Stimulated activated CD8-positive, alpha-beta memory T cell treated with anti-CD3 and anti-CD28 coated beads, Interleukin-7, amount 100 ng/mL, for 1 hour (primary cell): Measurements from ENCODE around the gene NMNAT3.

Source experiments
- DNase-seq, 2 donors: peaks; one replicate each; pipeline ENCODE4 v3.0.0-alpha.2; 2020; ENCODE audit warnings: low read depth in 2 of 2

The NMNAT3 gene

DNA sequence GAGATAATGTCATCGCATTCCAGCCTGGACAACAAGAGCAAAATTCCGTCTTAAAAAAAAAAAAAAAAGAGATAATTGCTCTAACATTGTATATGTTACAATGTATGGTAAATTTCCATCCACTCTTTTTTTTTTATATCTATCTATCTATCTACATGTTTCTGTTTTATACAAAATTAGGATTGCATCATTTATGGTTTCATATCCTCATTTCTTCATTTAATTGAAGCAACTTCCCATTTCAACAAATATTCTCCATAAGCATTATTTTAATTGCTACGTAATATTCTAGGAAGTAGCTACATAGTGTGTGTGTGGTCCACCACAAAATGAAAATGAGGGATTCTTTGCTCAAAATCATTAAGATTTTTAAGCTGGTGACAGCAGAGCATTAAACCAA is 156.6 kb downstream of the NMNAT3 start:
- DNase-seq: no peak

DNA sequence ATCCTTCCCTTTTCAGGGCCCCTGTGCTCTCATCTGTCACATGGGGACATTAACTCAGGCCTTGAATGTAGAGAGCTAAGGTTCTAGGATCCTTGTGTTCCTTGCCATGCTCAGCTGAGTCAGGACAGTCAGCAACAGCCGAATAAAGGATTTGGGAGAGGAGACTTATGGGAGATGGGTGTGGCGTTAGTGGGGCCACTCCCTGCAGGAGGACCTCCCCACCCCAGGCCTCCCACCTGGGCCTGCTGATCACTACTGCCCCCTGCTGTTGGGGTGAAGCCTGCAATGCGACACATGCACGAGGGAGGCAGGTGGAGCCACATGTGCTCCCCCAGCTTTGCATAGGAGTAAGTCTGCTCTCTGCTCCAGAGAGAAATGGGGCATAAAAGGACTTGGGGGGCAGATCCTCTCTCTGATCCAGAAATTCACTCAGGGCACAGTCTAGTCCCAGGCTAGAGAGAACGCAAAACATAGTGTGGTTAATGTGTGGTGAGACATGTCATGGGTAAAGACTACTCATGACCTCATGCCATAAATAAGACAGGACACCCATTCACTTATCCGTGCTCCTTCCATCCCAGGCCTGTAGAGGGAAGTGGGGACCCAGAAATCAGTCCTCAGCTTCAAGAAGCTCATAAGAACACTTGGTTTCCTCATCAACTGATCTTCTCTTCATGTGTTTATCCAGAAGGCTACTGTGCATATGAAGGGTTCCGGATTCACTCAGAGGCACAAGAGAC is 157.6 kb downstream of the NMNAT3 start:
- no peak for DNase-seq

DNA sequence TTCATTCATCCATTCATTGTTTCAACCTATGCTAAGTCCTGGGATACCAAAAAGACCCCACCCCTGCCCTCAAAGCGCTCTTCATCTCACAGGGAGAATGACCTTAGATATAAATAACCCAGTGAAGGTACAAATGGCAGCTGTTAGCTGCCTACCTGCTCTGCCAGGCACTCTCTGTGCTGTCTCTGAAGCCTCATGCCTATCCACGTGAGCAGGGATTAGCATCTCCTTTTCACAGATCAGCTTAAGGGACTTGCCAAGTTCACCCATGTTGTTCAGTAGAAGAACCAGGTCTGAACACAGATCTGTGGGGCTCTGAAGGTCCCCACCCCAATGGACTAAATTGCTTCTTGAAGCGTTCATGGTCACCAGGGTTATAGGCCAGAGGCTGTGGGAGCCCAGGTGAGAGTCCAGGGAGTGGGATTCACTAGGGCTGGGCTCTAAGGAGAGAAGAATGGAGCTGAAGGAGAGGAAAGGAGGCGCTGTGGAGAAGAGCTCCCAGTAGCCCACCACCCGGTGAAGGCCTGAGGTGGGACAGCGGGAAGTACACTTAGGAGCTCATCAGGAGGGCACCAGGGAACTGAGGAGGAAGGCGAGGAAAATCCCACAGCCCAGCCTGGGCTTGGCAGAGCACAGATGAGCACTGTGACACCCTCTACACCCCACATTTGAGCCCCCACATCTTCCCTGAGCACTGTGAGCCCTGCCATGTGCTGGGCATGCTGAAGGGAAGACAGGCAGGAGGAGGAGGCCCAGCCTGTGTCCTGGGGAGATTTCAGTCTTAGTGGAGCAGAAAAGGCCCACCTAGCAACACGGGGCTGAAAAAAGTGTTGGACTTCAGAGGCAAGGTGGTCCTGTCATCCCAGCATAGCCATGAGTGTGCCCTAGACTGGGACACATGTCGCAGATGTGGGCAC is 158.6 kb downstream of the NMNAT3 start:
- DNase-seq: no peak

DNA sequence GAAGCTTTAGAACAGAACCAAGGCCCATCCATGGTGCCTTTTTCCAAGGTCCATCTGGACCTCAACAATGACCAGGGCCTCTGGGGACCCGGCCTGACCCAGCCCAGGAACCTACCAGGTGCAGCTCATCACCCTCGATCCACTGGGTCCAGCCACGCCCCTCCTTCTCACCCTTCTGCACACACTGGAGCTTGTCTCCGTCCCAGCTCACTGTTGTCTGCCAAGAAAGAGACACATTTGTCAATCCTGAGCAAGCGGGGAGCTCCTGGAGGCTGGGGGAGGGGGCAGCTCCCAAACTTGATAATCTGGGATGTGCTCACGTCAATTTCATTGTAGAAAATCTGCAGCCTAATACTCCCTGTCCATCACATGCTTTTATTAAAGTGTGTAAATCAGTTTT is 159.5 kb downstream of the NMNAT3 start:
- DNase-seq: no peak

DNA sequence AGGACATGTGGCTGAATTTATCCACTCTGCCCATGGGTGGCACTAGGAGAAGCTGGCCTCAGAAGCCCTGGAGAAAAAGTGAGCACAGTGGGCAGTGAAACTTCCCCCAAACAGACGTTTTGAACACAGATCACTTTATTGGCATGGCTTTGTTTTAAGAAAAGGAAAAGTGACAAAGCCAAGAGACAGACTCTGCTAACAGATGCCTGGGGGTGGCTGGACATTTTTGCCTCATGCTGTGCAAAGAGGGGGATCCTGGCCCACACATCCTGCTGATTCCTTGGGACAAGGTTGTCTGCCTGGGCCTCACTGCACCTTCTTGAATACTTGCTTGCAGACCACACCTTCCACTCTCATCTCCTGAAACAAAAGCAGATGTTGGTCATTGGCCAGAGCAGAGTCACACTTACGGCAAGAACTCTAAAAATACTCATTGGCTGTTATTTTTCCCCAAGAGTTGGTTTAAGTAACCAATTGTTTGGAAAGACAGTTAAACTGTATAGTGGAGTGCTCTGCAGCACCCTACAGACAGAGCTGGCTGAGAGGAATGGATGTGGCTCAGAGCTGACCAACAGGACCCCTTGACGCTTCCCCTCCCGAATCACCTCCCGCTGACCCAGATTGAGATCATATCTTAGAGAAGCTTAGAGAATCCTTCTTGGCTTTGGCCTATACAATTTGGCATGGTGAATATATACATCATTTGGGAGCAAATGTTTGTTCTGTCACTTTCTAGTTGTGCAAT is 160.3 kb downstream of the NMNAT3 start:
- DNase-seq: no peak

DNA sequence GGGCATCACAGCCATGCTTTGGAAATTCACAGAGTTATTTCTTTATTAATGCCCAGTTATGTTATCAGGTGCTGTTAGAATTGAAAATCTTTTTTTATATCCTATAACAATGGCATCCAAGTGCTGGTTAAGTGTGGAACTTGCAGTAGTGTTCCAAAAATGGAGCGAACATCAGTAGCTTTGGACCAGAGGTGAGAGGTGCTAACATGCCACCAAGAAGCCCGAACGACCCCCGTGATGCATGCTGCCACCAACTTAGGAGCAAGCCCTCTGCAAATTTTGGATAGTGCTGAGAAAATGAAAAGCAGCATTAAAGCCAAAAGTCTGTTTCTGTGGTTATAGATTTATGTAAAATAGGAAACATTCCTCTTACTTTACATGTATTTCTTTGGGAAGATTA is 163.0 kb downstream of the NMNAT3 start:
- no peak for DNase-seq
